Loucy (cell line): Measurements from ENCODE around the gene DUSP14.

Source experiments
- EZH2phosphoT487 ChIP-seq: fragments of 200-600 bp; IDR thresholded peaks from 2 replicates; pipeline ENCODE4 v1.6.1; 2018; ENCODE audit warnings: antibody characterized with exemption, mild to moderate bottlenecking, moderate library complexity, borderline replicate concordance
- TF ChIP-seq, protein P1 (sequence below): fragments of 200-600 bp; sonication (generic); conservative IDR thresholded peaks from 2 replicates; pipeline ENCODE4 v1.5.1; 2014; ENCODE audit warnings: mild to moderate bottlenecking, antibody characterized with exemption, low read length

GRCh38 chr17:37478187-37478586 lies 11.5 kb upstream of the DUSP14 start:
- TF ChIP-seq, protein P1, sequence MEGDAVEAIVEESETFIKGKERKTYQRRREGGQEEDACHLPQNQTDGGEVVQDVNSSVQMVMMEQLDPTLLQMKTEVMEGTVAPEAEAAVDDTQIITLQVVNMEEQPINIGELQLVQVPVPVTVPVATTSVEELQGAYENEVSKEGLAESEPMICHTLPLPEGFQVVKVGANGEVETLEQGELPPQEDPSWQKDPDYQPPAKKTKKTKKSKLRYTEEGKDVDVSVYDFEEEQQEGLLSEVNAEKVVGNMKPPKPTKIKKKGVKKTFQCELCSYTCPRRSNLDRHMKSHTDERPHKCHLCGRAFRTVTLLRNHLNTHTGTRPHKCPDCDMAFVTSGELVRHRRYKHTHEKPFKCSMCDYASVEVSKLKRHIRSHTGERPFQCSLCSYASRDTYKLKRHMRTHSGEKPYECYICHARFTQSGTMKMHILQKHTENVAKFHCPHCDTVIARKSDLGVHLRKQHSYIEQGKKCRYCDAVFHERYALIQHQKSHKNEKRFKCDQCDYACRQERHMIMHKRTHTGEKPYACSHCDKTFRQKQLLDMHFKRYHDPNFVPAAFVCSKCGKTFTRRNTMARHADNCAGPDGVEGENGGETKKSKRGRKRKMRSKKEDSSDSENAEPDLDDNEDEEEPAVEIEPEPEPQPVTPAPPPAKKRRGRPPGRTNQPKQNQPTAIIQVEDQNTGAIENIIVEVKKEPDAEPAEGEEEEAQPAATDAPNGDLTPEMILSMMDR: no peak
- no peak for TF ChIP-seq EZH2phosphoT487
